Activated CD4-positive, alpha-beta T cell treated with anti-CD3 and anti-CD28 coated beads, Interleukin-2, amount 50 U/mL, for 16 hours (primary cell): ENCODE data around the gene LSR.

ENCODE experiments used
- DNase-seq: peaks from one replicate; pipeline ENCODE4 v3.0.0-alpha.2; 2020

LSR gene

GRCh38 chr19:35306473-35307246 is 57.9 kb downstream of the LSR start:
- peak; percentile 5 for DNase-seq

DNA sequence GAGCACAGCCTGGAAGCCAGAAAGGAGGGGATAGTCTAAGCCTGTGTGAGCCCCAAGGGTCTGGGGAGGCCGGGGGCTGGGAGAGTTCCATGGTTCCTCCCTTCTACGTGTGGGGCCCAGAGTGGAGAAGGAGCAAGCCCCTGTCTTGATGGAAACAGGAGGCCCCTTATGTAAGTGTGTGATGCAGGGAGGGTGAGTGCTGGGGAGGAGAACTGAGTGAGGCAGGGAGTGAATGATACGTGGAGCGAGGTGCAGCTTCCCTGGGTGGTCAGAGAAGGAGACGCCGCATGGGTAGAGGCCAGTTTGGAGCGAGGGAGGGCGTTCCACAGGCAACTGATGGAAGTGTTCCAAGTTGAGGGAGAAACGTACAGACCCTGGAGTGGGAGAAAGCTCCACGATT is 59.1 kb downstream of the LSR start:
- no peak for DNase-seq

DNA sequence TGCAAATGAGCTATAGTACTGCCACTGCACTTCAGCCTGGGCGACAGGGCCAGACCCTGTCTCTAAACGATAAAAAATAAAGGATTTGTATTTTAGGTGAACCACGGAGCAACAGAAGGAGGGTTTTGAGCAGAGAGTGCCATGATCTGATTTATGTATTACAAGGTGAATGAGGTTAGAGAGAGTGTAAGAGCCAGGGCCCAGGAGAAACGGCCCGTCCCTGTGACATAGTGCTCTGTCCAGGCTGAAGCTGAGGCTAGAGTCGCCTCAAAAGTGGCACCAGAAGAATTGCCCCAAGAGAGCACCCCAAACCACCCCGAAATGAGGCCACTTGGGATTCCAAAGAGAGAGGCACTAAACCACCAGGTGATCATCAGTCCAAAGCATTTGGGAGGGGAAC is 60.1 kb downstream of the LSR start:
- no peak for DNase-seq

DNA sequence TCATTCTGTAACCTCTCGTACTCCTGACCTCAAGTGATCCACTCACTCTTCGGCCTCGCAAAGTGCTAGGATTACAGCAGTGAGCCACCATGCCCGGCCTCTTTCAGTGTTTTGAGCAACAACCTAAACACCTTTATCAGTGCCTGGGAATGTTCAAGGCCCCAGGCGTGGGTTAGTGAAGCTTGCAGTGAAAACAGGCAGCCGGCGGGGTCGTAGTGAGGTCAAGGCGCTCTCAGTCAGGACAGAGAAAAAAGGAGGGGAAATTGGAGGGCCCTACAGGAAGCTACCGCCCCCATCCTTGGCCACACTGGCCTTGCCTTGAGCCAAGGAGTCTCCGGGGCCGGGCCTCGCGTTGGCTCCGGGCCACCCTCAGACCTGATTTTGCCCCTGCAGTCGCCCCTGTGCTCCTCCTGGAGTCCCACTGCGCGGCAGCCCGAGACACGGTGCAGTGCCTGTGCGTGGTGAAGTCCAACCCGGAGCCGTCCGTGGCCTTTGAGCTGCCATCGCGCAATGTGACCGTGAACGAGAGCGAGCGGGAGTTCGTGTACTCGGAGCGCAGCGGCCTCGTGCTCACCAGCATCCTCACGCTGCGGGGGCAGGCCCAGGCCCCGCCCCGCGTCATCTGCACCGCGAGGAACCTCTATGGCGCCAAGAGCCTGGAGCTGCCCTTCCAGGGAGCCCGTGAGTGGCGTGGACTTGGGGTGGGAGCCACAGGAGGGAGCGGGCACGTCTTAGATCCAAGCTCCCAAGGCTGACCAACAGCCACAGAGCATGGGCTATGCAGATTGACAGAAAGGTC is 60.9 kb downstream of the LSR start:
- no peak for DNase-seq

- no peak for DNase-seq
These were observed 61.5 kb downstream of the LSR start for GRCh38 chr19:35310331-35310730.

DNA sequence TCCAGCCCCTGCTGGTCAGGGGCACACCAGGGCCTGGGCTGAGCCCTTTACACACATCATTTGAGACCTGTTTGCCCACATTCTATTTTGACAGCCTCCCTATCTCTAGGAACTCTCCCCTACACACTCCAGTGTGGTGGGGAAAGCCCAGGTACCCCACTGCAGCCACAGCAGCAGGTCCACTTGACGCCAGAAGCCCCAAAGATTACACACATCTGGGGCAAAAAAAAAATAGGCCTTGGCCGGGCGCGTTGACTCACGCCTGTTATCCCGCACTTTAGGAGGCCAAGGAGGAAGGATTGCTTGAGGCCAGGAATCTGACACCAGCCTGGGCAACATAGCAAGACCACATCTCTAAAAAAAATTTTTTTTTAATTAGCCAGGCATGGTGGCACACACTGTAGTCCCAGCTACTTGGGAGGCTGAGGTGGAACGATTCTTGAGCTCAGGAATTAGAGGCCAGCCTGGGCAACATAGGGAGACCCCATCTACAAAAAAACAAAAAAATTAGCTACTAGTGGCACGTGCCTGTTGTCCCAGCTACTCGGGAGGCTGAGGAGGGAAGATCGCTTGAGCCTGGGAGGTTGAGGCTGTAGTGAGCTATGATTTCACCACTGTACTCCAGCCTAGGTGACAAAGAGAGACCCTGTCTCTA is 62.1 kb downstream of the LSR start:
- no peak for DNase-seq

- no peak for DNase-seq
These were observed 63.3 kb downstream of the LSR start for GRCh38 chr19:35311901-35312665.

GRCh38 chr19:35313587-35313986 is 64.8 kb downstream of the LSR start:
- DNase-seq: no peak

- no peak for DNase-seq
These were observed 65.2 kb downstream of the LSR start for GRCh38 chr19:35314031-35314430.

GRCh38 chr19:35314858-35315470 is 66.2 kb downstream of the LSR start:
- DNase-seq: no peak

DNA sequence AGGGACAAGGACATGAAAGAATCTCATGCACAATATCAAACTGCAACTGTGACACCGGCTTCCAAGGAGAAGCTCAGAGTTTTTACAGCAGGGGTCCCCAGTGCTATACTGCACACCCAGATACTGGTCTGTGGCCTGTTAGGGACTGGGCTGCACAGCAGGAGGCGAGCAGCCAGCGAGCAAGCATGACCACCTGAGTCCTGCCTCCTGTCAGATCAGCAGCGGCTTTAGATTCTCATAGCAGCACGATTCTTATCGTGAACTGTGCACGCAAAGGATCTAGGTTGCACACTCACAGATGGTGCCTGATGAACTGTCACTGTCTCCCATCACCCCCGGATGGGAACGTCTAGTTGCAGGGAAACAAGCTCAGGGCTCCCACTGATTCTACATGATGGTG is 67.1 kb downstream of the LSR start:
- no peak for DNase-seq

GRCh38 chr19:35316560-35316959 is 67.8 kb downstream of the LSR start:
- no peak for DNase-seq
